C4-2B (cell line): ENCODE results near the gene PLCB4.

Source experiments
- CTCF ChIP-seq: fragments of 450-650 bp; conservative IDR thresholded peaks from 2 replicates; pipeline ENCODE4 v1.5.1; 2017; ENCODE audit warnings: mild to moderate bottlenecking
- ZFX ChIP-seq: fragments of 450-650 bp; IDR thresholded peaks from 2 replicates; pipeline ENCODE4 v1.6.1; 2017

DNA sequence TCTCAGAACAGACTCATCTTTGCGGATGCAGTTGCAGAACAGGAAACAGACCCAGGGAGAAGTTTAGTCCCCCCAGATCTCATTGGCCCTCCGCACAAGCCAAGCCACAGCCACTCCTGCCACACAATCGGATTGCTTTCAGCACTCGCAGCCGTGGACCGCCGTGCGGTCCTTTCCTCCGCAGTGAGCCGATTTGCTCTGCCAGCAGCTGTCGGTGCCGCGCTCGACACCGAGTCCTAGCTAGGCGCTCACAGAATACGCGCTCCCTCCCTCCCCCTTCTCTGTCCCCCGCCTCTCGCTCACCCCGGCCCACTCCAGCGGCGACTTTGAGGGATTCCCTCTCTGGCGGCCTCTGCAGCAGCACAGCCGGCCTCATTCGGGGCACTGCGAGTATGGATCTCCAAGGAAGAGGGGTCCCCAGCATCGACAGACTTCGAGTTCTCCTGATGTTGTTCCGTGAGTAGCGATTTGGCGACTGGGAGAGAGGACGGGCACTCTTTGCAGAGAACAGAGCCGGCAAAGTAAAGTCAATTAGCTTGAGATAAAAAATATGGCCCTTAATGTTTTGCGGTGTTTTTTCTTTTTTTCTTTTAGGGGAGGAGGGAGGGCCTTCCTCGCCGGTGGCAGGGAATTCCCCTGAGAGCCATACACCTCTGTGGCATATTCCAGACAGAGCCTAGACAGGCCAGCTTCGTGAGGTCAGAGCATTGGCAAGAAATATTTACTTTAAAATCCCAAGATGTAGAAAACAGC is 445.8 kb downstream of the PLCB4 start, which contains the start of gene LAMP5:
- no peak for TF ChIP-seq CTCF
- no peak for TF ChIP-seq ZFX
